ENCODE data around the gene CDHR3. TPM values are rescaled to one million over a fixed set of nuclear protein-coding genes. Genes with fewer than 3 reads are reported as not detected.

Gene CDHR3
- total RNA-seq, 1 experiment from 2014 or later, result 3.3 TPM

- no peak overlapping the region for H3K27ac Mint-ChIP-seq
- H2BK12ac ChIP-seq (ENCODE audit: insufficient read length, low read depth, low read length), result no peak overlapping the region
These were observed 72.5 kb downstream of the CDHR3 start for GRCh38 chr7:106035568-106035967.

More at GRCh38 chr7:106035568-106035967, 72.5 kb downstream of the CDHR3 start:
- Mint-ChIP-seq H3K36me3 (ENCODE audit: insufficient read depth in 1 of 3, low read depth in 3 of 3) (0 out of 7 replicates have a peak, but pooled peaks cover 0 to 1% (median 0%) of the 10 kb centered on the region in 3 experiments), H3K9me3 (no peaks in the 10 kb centered on the region), H3K4me1 (peaks cover 14 to 17% of the 10 kb centered on the region in 2 experiments), H3K4me3 (no peak overlapping the region), H3K27me3 (ENCODE audit: low read depth) (peaks cover 9% of the 10 kb centered on the region)
- Histone ChIP-seq H3K14ac (ENCODE audit: insufficient read depth, low read length) (no peak overlapping the region), H3K4ac (ENCODE audit: low read depth, low read length) (no peak overlapping the region), H2BK20ac (ENCODE audit: low read depth, low read length, poor library complexity, severe bottlenecking) (no peak overlapping the region), H4K8ac (replicated peaks; ENCODE audit: insufficient read length, low read depth, low read length) (no peak overlapping the region), H3K4me2 (ENCODE audit: insufficient read depth, insufficient read length, low read length) (no peak overlapping the region), H3K4me1 (ENCODE audit: insufficient read depth, low read length) (peaks cover 8% of the 10 kb centered on the region; the same call in 1 of the 2 replicates), H3K56ac (ENCODE audit: insufficient read length, low read depth, low read length) (no peak overlapping the region), H3K9ac (ENCODE audit: extremely low read depth, insufficient read length, low read length) (no peak overlapping the region), H3K27me3 (ENCODE audit: insufficient read depth, low read length) (no peaks in the 10 kb centered on the region), H3K27ac (ENCODE audit: insufficient read length, low read depth, low read length) (no peak overlapping the region), H2BK15ac (ENCODE audit: low read depth, low read length) (no peak overlapping the region), H3K79me2 (ENCODE audit: insufficient read depth, low read length) (no peaks in the 10 kb centered on the region), H4K91ac (ENCODE audit: insufficient read length, low read depth, low read length) (no peak overlapping the region), H2AFZ (ENCODE audit: low read length) (no peak overlapping the region), H3K23ac (ENCODE audit: insufficient read length, low read depth, low read length) (no peak overlapping the region), H3K23me2 (ENCODE audit: insufficient read length, low read depth, low read length, poor library complexity, severe bottlenecking) (no peaks in the 10 kb centered on the region), H4K20me1 (ENCODE audit: control insufficient read depth, insufficient read depth, insufficient read length) (no peaks in the 10 kb centered on the region), H3T11ph (ENCODE audit: low read length) (no peak overlapping the region), H3K9me3 (ENCODE audit: control insufficient read depth, low read depth, low read length) (no peaks in the 10 kb centered on the region), H4K5ac (ENCODE audit: insufficient read length, low read depth, low read length) (no peak overlapping the region), H3K18ac (ENCODE audit: insufficient read length, low read depth, low read length) (no peak overlapping the region), H2BK5ac (ENCODE audit: insufficient read length, low read length) (no peak overlapping the region), H3K79me1 (ENCODE audit: insufficient read depth, low read depth, low read length, poor library complexity, severe bottlenecking) (no peaks in the 10 kb centered on the region), H2BK120ac (ENCODE audit: low read depth, low read length, poor library complexity, severe bottlenecking) (no peak overlapping the region), H2AK5ac (ENCODE audit: insufficient read length, low read length) (no peak overlapping the region)
- TF ChIP-seq, protein P1, sequence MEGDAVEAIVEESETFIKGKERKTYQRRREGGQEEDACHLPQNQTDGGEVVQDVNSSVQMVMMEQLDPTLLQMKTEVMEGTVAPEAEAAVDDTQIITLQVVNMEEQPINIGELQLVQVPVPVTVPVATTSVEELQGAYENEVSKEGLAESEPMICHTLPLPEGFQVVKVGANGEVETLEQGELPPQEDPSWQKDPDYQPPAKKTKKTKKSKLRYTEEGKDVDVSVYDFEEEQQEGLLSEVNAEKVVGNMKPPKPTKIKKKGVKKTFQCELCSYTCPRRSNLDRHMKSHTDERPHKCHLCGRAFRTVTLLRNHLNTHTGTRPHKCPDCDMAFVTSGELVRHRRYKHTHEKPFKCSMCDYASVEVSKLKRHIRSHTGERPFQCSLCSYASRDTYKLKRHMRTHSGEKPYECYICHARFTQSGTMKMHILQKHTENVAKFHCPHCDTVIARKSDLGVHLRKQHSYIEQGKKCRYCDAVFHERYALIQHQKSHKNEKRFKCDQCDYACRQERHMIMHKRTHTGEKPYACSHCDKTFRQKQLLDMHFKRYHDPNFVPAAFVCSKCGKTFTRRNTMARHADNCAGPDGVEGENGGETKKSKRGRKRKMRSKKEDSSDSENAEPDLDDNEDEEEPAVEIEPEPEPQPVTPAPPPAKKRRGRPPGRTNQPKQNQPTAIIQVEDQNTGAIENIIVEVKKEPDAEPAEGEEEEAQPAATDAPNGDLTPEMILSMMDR (conservative IDR thresholded peaks at IDR 0.05), result no peak
- DNase-seq, result no peak
- WGBS (ENCODE audit: extremely low coverage, insufficient read length, low lambda C conversion rate), result no CpG with 5 or more reads among the region's 8 CpGs

Data from H9 (cell line).